Measurements from ENCODE around the gene SFTPA1.

DNA sequence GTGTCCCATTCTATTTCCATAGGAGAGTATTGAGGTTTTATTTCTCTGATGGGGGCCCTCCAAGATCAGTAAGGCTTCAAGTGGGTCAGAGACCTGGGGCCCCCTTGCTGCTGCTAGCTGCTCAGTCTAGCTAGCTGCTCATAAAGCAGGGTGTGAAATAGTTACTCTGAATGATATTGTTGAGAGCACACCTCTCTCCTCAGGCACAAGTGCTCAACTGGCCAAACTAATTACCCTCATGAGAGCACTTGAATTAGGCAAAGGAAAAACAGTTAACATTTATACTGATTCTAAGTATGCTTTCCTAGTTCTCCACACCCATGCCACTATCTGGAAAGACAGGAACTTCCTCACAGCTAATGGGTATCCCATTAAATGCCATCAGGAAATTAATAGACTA, 5.4 kb upstream of the SFTPA1 start:
- TF ChIP-seq POLR2AphosphoS5 (IDR thresholded peaks at IDR 0.05) = no peak
- TF ChIP-seq POLR2A (IDR thresholded peaks at IDR 0.05; ENCODE audit: low read depth) = no peak
- TF ChIP-seq, protein P1, sequence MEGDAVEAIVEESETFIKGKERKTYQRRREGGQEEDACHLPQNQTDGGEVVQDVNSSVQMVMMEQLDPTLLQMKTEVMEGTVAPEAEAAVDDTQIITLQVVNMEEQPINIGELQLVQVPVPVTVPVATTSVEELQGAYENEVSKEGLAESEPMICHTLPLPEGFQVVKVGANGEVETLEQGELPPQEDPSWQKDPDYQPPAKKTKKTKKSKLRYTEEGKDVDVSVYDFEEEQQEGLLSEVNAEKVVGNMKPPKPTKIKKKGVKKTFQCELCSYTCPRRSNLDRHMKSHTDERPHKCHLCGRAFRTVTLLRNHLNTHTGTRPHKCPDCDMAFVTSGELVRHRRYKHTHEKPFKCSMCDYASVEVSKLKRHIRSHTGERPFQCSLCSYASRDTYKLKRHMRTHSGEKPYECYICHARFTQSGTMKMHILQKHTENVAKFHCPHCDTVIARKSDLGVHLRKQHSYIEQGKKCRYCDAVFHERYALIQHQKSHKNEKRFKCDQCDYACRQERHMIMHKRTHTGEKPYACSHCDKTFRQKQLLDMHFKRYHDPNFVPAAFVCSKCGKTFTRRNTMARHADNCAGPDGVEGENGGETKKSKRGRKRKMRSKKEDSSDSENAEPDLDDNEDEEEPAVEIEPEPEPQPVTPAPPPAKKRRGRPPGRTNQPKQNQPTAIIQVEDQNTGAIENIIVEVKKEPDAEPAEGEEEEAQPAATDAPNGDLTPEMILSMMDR (IDR thresholded peaks at IDR 0.05) = no peak
- TF ChIP-seq EP300 (IDR thresholded peaks at IDR 0.05) = no peak
